GM18507 (cell line): ENCODE results near the gene MAD1L1.
A peak's percentile ranks its signal among the peaks of the same experiment; 100 is the strongest.

ENCODE experiments used
- DNase-seq: peaks from one replicate; pipeline ENCODE4 v3.0.0; 2011; ENCODE audit warnings: low read depth; ENCODE audit not compliant: insufficient read length; ENCODE audit errors: extremely low spot score
- FAIRE-seq: peaks from 2 replicates; lab custom pipeline; 2011; peaks lifted over from hg19 to GRCh38; lab: Jason Lieb, UNC

Gene MAD1L1

DNA sequence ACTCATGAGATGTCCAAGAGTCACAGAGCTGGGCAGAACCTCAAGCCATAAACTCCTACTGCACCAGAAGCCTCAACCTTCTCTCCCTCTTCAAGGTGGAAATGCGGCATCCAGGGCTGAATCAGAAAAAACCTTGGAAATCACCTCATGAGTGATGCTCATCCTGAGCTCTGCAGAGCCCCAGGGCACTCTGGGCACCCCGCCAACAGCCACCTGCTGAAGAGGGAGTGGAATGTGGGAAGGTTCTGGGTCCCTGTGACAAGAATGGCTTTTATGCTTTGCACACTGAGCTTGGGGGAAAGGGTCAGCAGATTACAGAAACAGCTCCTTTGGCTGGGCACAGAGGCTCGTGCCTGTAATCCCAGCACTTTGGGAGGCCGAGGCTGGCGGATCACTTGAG lies 28.1 kb upstream of the MAD1L1 start:
- no peak for DNase-seq
- FAIRE-seq = peak; percentile 69

DNA sequence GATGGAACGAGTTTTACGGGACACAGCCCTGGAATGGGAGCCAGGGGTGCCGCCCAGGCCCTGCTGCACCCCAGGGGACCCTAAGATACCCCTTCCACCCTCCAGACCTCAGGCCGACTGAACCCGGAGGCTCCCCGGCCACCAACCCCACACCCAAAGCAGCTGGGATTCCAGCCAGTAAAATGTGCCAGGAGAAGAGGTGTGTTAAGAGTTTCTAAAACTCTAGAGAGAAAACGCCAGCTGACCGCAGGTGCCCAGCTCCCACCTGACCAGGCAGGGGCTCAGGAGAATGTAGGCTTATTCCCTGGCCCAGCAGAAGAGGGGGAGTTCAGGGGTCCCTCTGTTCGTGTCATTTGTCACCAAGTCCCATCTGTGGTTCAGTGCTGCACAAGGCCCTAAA lies 26.7 kb upstream of the MAD1L1 start:
- FAIRE-seq = no peak
- DNase-seq = no peak

DNA sequence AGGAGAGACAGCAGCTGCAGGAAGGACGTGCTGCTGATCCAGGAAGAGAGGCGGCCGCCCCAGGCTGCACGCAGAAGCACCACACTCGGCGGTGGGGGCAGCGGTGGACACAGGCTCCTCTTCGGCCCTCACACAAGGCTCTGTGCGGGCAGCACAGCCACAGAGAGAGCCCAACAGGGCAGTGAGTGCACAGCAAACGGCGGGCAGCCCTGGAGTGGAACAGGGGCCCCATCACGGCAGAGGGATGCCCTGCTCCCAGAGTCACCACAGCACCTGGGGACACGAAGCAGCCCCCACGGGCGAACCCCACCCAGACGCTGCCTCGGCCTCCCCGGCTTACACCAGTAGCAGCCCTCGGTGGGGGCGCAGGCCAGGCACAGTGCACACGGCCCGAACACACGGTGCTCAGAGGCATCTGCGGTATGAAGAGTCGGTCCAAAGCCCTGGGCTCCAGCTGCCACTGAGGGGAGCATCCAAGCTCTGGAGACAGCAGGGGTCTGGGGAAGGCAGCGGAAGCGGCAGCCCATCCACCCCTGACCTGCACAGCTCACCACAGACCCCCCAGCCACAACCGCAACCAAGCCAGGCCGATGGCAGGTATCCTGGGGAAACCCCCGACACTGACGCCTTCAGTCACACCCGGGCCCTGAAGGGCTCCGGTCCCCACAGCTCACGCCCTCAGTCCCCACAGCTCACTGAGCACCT lies 26.1 kb upstream of the MAD1L1 start:
- peak; percentile 95 for FAIRE-seq
- peak; percentile 76 for DNase-seq

DNA sequence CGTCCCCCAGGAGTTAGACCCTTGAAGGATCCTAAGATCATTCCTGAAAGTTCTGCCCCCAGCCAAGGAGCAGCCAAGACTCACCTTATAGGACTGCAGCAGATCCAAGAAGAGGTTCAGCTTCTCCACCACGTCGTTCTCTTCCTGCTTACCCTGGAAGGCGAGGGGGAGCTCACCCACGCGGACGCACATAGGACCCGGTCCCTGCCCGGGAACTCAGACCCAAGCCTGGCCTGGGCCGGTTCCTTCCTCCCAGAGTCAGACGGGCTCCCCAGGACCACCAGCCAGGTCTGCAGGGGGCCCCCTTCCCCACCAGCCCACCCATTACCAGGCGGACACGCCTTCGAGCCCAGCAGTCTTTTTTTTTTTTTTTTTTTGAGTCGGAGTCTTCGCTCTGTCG lies 24.9 kb upstream of the MAD1L1 start:
- DNase-seq (no peak), FAIRE-seq (no peak)

DNA sequence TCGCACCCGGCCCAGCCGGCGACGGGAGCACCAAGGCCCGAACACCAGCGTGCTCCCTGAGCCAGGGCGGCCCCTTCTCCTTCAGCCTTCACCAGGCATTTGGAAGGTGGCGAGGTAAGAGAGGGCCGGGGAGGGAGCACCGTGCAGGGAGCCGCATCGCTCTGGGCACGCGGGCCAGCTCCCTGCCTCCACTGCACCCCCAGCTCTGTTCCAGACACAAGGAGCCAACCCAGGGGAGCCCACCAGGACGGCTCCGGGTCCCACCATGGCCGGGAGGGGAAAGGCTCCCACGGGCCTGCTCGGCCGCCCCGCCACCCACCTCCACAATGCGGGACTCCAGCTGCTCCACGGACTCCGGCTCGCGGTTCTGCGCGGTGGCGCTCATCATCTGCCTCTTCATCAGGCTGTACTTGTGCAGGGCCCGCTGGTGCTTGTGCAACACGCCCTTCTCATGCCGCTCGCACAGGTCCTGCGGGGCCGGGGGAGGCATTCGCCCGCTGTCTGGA lies 24.4 kb upstream of the MAD1L1 start:
- no peak for FAIRE-seq
- DNase-seq = no peak

DNA sequence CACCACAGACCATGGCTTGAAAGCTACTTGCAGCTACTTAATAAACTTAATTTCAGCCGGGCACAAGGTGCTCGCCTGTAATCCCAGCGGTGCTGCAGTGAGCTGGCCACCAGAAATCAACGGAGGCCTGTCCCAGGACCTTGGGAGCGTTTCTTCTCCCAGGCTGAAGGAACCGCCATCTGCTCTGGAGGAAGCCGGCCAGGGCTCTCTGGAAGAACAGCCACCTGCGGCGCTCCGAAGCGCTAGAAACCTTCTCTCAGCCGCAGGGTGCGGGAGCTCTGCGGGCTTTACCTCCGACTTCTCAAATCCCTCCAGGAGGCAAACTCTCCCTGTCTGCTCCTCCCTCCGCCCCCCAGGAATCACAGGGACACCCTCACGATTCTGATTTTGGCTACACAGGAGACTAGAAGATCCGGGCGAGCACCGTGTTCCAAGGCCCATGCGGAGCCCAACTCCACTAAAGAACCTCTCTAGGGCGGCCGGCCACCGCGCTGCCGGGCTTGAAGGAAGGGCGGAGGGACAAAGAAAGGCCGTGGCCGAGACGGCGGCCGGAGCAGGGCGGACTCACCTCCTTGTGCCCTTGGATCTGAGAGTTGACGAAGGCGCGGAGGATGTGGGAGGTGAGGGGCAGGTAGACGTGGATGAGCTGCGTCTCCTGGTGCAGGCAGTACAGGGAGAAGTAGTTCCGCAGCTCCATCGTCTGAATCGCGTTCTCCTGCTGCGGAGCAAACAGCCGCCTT lies 23.7 kb upstream of the MAD1L1 start:
- DNase-seq (no peak), FAIRE-seq (no peak)

DNA sequence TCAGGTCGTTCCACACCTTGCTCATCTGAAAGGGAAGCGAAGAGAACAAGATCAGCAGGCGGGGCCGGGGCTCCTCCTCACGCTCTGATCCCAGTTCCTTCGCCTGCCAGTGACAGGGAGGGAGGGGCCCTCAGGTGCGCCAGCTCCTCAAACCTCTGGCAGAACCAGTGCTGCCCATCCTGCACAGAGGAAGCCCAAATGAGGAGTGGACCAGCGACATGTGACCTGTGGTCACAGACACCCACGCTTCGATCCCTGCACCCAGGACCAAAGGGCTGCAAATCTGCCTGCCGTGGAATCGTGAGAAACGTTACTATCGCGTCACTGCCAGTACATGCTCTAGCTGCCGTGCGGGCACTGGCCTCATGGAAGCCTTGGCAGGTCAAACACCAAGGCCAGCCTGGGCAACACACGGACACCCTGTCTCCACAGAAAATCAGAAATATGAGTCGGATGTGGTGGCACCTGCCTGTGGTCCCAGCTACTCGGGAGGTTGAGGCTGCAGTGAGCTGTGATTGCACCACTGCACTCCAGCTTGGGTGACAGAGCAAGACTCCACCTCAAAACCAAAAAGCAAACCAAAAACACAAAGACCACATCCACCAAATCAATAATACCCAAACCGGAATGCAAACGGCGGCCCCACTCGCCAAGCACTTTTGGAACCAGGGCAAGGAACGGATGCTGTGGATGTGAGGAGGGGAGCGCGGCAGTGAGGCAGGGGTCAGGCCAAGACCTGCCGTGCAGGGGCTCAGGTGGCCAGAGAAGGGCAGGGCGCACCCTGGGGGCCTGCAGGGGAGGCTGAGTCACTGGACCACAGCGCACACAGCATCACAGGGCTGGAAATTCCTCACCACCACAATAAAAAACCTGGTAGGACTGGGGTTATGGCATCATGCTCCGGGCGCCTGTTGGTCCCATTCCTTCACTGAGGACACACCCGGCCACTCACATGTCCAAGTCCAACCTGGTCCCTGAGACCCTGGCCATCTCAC lies 22.7 kb upstream of the MAD1L1 start:
- no peak for FAIRE-seq
- DNase-seq = no peak

DNA sequence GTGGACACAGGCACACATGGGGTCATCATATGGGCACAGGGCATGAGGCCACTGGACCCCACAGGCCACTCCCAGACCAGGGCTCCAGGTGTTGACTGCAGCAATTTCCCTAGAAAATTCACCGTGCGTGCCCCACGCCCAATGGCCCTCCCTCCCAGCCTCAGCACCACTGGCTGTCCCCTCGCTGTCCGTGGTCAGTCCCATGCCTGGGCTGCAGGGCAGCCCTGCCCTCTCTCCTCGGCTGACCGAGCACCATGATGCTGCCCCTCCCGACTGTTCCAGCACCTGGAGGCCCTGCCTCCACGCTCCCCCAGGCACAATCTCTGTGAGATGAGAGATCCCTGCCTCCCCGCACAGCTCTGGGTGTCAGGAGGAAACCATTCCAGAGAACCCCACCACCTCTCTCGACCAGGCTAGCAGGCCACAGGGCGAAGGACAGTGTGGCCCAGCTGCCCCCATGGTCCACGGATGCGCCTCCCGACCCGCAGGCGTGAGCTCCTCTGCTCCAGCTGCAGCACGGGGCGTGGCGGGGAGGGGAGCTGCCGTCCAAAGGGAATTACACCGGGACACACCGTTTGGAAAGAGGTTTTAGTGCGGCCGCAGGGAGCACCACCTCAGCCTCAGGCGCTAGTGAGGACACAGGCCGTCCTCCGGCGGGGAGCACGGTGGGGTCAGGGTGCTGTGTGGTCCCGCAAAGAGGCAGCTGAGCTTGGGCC lies 21.8 kb upstream of the MAD1L1 start:
- no peak for DNase-seq
- FAIRE-seq = no peak

DNA sequence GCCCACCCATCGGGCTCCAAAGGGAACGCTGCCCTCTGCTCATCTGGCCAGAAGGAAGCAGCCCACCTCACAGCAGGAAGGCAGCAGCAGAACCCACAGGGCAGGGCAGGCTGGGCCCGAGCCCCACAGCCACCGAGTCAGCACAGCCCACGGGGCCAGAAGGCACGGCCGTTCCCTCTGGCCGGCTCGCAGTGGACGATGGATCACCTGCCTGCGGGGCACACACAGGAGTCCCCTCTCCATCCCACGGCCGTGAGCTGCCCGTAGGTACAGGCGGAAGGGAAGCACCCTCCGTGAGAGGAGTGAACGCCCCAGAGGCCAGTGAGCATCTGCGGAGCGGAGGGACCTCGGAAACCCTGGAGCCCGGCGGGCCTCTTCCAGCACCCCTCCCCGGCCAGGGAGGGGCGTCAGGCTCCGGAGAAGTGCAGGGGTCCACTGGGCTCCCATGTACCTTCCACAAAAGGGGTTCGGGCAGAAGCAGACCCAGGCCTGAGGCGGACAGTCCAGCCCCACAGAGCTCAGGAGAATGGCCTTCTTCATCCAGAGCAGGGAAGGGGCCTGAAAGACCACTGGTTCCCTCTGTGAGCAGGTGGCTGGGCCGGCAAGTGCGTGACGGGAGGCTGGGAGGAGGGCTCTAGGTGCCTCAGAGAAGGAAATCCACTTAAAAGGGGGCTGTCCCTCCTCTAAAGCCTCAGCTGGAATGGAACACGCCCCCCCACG lies 20.9 kb upstream of the MAD1L1 start:
- FAIRE-seq = no peak
- DNase-seq = no peak

DNA sequence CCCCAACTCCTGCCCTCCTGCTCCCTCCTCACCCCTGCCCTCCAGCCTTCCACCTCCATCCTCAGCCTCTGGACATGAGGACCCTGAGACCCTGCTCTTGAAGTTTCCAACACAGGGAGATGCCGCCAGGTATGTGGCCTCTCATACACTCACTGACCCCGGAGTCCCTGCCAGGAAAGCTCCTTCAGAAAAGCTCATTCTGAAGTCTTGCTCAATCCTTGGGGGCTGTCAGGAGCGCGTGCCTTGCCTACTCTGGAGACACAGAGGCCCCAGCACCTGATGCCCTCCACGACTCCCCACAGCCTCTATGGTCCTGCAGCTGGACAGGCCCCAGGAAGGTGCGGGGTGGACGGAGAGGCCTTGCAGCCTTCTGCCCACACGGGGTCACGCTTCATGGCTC lies 20.3 kb upstream of the MAD1L1 start:
- FAIRE-seq (no peak), DNase-seq (no peak)

DNA sequence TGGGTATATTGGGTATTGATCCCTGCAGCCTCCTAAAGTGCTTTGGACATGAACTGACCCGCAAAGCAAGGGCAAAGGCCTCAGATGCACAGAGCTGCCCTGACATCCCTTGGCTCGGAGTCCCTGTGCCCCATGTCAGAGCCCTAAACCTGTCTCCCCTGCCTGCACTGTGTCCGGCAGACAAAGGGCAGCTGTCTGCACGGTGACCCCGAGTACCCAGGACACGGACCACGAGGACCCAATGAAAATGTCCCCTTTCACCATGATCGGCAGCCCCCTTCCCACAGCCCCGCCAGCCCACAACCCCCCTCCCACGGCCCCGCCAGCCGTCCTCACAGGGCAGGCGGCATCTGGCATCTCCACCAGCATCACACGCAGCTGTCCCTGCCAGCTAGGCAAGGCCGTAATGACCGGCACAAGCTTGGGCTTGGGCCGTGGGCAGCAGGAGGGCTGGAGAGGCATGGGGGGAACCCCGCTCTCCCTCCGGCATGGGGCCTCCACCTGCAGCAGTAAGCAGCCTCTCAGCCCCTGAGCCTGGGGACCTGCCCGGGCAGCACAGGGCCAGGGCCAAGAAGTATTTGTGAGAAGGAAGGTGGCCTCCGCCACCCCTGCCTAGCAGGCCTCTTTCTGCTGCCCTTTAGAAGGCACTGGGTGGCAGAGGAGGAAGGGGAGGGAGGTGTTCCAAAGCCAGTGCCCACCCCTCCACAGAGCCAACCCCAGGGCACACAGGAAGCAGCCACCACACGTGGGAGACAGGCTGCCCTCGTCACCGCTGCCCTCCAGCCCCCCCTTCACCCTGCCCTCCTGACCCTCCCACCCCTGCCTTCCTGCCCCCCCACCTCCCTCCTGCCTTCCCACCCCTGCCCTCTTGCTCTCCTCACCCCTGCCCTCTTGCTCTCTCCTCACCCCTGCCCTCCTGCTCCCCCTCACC lies 19.4 kb upstream of the MAD1L1 start:
- DNase-seq (no peak), FAIRE-seq (no peak)

DNA sequence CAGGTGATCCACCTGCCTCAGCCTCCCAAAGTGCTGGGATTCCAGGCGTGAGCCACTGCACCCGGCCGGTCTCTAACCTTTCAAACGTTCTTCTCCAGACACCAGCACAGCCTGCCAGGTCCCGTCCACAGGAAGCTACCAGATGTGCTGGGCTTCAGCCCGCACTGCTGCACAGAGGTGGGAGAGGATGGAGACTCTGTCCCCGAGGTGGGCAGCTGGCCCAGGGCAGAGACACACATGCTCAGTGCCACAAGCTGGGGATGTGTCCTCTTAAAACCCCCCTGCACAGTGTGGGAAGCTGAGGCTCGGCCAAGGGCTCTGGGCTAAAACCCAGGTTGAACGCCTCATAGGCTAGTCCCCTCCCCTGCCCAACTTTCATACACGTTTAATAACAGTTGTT lies 18.6 kb upstream of the MAD1L1 start:
- DNase-seq (no peak), FAIRE-seq (no peak)

DNA sequence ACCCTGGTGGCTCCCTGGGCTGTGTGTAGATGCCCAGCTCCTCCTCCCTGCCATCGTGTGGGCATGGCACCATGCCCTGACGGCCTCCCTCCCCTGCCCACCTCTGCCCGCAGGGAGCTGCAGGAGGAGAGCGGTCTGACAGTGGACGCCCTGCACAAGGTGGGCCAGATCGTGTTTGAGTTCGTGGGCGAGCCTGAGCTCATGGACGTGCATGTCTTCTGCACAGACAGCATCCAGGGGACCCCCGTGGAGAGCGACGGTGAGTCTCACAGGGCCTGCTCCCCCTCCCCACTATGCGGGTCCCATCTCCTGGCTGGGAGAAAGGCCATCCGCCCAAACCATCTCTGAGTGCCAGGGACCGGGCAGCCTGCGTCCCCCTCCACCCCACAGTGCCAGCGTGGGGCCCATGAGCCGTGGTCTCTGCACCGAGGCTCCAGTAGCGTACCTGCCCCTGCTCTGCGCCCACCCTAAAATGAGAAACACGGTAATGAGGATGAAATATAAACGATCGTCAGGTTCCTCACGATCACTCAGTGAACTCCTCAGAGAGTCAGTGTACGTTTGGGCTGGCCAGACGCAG lies 17.1 kb upstream of the MAD1L1 start:
- no peak for DNase-seq
- no peak for FAIRE-seq

DNA sequence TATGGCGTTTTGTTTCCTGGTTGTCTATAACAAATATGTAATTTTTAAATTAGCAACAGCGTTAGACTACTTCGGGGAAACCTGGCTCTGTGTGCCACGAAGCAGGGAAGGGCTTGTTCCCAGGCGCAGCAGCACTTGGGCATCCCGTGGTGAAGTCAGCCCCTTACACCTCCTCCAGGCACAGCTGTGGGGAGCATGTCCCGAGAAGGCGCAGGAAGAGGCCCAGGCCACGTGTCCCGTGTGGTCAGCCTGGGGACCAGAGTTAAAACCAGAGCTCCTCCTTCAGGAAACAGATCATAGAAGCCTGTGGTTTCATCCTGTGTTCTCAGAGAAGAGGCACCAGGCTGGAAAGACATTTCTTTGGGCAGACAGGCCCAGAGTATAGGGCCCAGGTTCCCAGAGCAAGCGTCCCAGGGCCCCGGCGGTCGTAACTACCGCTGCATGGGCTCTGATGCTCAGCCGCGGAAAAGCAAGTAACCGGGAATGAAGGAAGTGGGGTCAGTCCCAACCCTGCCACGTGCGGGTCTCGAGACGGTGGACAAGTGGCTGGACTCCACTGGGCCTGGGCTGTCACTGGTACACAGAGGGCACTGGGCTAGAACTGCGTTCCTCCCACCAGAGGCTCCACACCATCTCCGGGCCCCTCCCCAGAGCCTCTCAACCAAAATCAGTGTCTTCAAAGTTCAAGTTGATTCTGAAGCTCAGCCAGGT lies 16.4 kb upstream of the MAD1L1 start:
- no peak for DNase-seq
- peak; percentile 87 for FAIRE-seq

DNA sequence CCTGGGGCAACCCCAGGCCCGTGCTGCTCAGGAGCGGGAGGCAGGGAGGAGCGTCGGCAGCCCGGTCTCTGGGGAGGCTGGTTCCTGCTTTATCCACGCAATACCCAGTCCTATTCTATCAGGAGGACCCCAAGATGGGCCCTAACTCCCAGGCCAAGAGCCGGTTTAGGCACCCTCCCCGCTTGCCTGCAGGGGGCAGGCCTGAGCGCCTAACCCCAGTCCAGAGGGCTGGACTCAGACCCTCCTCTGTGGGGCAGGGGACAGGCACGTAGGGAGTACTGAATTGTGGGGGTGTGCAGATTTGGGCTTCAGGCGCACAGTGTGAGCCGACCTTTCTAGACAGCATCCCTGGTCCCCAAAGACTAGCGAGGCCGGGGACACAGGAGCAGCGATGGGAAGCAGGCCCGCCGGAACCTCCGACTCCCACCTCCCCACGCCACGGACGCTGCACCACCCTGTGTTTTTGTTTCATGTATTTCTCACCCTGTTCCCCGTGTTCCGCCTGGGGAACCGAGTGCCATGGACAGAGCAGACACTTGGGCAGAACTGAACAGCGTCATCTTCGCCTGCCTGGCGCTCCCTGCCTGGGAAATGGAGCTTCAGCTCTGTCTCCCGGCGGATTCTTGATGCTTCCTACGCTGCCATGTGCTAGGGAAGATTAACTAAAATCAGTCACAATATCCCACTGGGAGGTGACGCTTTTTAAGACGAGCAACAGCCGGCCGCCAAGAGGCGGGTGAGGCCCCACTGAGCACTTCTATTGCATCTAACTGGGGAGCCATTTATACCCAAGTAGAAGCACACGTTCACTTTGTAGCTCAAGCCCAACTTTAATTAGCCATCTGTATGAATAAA lies 14.6 kb upstream of the MAD1L1 start:
- DNase-seq (no peak), FAIRE-seq (no peak)
